Heart right ventricle (tissue), 16 donors: Measurements from ENCODE around the gene COL15A1. TPM values are rescaled to one million over a fixed set of nuclear protein-coding genes. Genes with fewer than 3 reads are reported as not detected.

ENCODE experiments used
- ATAC-seq, 8 donors: fragments of 200-7000 bp; cut with Tn5 transposase; one replicate each; pipeline ENCODE4 v1.9.1; 2020; ENCODE audit warnings: mild to moderate bottlenecking in 8 of 8, moderate library complexity in 8 of 8, moderate number of reproducible peaks in 1 of 8
- DNase-seq, 2 donors: peaks; one replicate each; pipeline ENCODE4 v3.0.0-alpha.2; 2020
- H3K27ac ChIP-seq, 10 donors: fragments of 200-600 bp; sonication (generic) in 2 of 10; one replicate each; pipeline versions ENCODE4 v1.5.0 to v1.8.0; 2020 to 2022; ENCODE audit warnings: mild to moderate bottlenecking in 3 of 10
- H3K27me3 ChIP-seq, 7 donors: fragments of 200-600 bp; one replicate each; pipeline ENCODE4 v1.8.0; 2021 to 2022; ENCODE audit warnings: mild to moderate bottlenecking in 2 of 7
- H3K36me3 ChIP-seq, 9 donors: fragments of 200-600 bp; sonication (generic) in 1 of 9; one replicate each; pipeline versions ENCODE4 v1.5.0 to v1.8.0; 2020 to 2022; ENCODE audit warnings: mild to moderate bottlenecking in 2 of 9
- H3K4me1 ChIP-seq, 9 donors: fragments of 200-600 bp; sonication (generic) in 1 of 9; one replicate each; pipeline versions ENCODE4 v1.5.0 to v1.8.0; 2020 to 2022; ENCODE audit warnings: mild to moderate bottlenecking in 4 of 9
- H3K4me3 ChIP-seq, 10 donors: fragments of 200-600 bp; sonication (generic) in 2 of 10; one replicate each; pipeline versions ENCODE4 v1.5.0 to v1.8.0; 2020 to 2022; ENCODE audit warnings: mild to moderate bottlenecking in 7 of 10, moderate library complexity in 2 of 10
- H3K9me3 ChIP-seq, 11 donors: fragments of 200-600 bp in 10 of 11; sonication (generic) in 2 of 11; one replicate each; pipeline versions ENCODE4 v1.5.0 to v1.8.0; 2013 to 2022; ENCODE audit warnings: mild to moderate bottlenecking in 2 of 11, control low read depth in 1 of 11, moderate library complexity in 1 of 11
- WGBS, 2 donors: extraction: QIAGEN DNeasy Blood & Tissue Kit; methylation state at CpG; one replicate each; pipeline ENCODE4 v1.1.7; 2013; ENCODE audit warnings: inconsistent platforms in 1 of 2; 5-methylcytosine and 5-hydroxymethylcytosine counted together
- intact Hi-C, 10 donors: fragments of 100-400 bp; cut with DNase I; formaldehyde crosslinking; loops; one replicate each; pipeline versions ENCODE4 v1.11.1 to v1.14.2; 2022
- polyA plus RNA-seq, 2 donors: library from polyadenylated mRNA; stranded (reverse); fragments of 200-250 nt; gene quantifications; one replicate each; pipeline ENCODE4 v1.2.3, GENCODE V29; 2013
- total RNA-seq, 10 donors: library from RNA; stranded (reverse); fragmentation: NEBNext Ultra II Directional in 3 of 10; extraction: Animal tissue kit (Norgen Biotek cat#: 25700) in 3 of 10; gene quantifications; one replicate each; pipeline versions ENCODE4 v1.2.1 to v1.2.4, GENCODE V29; 2021 to 2023
- TF ChIP-seq, protein P1 (sequence below), 9 donors: fragments of 200-600 bp; sonication (generic) in 2 of 9; IDR thresholded peaks; one replicate each; pipeline versions ENCODE4 v1.5.0 to v1.8.0; 2021 to 2022; ENCODE audit warnings: antibody characterized with exemption in 9 of 9, mild to moderate bottlenecking in 5 of 9, moderate library complexity in 1 of 9
- donor health status: Arrhythmogenic right ventricular cardiomyopathy.
- donor health status: ischemic (EF 13 %, LVEDD 7.1; RV severe dilation, severe dysfunction).
- donor health status: healthy with polysubstance abuse.
- donor health status: DM: no; HTN: yes; CAD: no.
- donor health status: DM: no; HTN: no; CAD: no.
- donor health status: ischemic (EF 25% LVEDD 6.9; RV normal size, moderate dysfunction).
- donor health status: ischemic (EF 25% LVEDD 5.7; RV mildly dilated, moderate dysfunction).
- donor health status: healthy.
- donor health status: DM: yes; HTN: yes; CAD: no.
- donor health status: Ischemic cardiomyopathy.
- donor health status: ischemic (EF 35%, LVEDD 5.7; RV mildly dilated, moderate dysfunction).
- donor health status: nonischemic (EF 11% LVEDD 7.7; RV severe dilation, severe dysfunction).
- donor health status: DM: yes; HTN: yes; CAD: no.
- donor health status: PGD.
- donor health status: ischemic (EF 29% LVEDD 5.4; RV normal size, mild dysfunction).
- donor health status: nonischemic (EF 23%, LVEDD 6.1; RV moderate dilation, normal function).

COL15A1 gene
- total and polyA plus RNA-seq, 12 donors = 25.6 to 64.8 (median 51.0) TPM

DNA sequence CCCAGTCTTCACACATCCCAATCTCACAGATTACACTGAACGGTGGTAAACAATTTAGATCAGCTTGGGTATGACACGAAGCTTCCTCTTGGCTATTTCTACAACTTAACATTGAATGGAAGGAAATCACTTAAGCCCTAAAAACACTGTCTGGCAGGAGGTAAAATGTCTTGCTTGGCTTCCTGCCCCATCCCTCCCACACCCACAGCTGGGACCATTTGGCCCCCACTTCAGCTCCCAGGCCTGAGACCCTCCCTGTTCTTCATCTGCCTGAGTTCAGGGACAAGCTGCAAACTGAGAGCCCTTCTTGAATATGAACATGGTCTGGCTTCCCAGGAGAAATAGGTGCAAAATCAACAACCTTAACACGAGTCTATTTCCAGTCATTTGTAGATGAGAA lies 3.4 kb upstream of the COL15A1 start:
- WGBS, 2 donors = 45 to 47% methylated on average over 3 of the region's 3 CpGs
- Histone ChIP-seq H3K27me3 (peaks cover 0 to 34% (median 0%) of the 10 kb centered on the region in 7 donors), H3K27ac (peak overlapping the region in 3 of 10 donors; percentile 84 to 96 (median 90)), H3K9me3 (no peaks in the 10 kb centered on the region), H3K4me1 (peaks cover 3 to 67% (median 27%) of the 10 kb centered on the region in 9 donors), H3K36me3 (no peaks in the 10 kb centered on the region), H3K4me3 (no peak overlapping the region)
- ATAC-seq (peak in 6 of 8 donors; percentile 3 to 48 (median 34)), DNase-seq (peak in 1 of 2 donors; percentile 52)
- intact Hi-C loops = loop anchor here in 3 of 10 donors (5.0 to 10.0 kb wide), 2 partner anchors 37 to 75 kb away; no protein-coding TSS in a partner anchor
- TF ChIP-seq, protein P1, sequence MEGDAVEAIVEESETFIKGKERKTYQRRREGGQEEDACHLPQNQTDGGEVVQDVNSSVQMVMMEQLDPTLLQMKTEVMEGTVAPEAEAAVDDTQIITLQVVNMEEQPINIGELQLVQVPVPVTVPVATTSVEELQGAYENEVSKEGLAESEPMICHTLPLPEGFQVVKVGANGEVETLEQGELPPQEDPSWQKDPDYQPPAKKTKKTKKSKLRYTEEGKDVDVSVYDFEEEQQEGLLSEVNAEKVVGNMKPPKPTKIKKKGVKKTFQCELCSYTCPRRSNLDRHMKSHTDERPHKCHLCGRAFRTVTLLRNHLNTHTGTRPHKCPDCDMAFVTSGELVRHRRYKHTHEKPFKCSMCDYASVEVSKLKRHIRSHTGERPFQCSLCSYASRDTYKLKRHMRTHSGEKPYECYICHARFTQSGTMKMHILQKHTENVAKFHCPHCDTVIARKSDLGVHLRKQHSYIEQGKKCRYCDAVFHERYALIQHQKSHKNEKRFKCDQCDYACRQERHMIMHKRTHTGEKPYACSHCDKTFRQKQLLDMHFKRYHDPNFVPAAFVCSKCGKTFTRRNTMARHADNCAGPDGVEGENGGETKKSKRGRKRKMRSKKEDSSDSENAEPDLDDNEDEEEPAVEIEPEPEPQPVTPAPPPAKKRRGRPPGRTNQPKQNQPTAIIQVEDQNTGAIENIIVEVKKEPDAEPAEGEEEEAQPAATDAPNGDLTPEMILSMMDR (IDR thresholded peaks at IDR 0.05) = no peak

- ATAC-seq = no peak
- H3K4me3 ChIP-seq = peak overlapping the region in 4 of 10 donors; percentile 57 to 88 (median 79)
- H3K27ac ChIP-seq = peak overlapping the region in 6 of 10 donors; percentile 5 to 96 (median 83)
- no peak for DNase-seq
- H3K27me3 ChIP-seq = peaks cover 0 to 51% (median 0%) of the 10 kb centered on the region in 7 donors
- 79 to 87% methylated on average over 8 of the region's 8 CpGs for WGBS, 2 donors
- H3K4me1 ChIP-seq = peaks cover 3 to 77% (median 35%) of the 10 kb centered on the region in 9 donors
- TF ChIP-seq, protein P1 (IDR thresholded peaks at IDR 0.05) = no peak
- H3K9me3 ChIP-seq = no peaks in the 10 kb centered on the region
- intact Hi-C loops = loop anchor here in 3 of 10 donors (5.0 to 10.0 kb wide), 2 partner anchors 35 to 77 kb away; no protein-coding TSS in a partner anchor
- H3K36me3 ChIP-seq = peaks cover 0 to 9% (median 0%) of the 10 kb centered on the region in 9 donors
Observed at GRCh38 chr9:98941946-98942523, 1.7 kb upstream of the COL15A1 start.

DNA sequence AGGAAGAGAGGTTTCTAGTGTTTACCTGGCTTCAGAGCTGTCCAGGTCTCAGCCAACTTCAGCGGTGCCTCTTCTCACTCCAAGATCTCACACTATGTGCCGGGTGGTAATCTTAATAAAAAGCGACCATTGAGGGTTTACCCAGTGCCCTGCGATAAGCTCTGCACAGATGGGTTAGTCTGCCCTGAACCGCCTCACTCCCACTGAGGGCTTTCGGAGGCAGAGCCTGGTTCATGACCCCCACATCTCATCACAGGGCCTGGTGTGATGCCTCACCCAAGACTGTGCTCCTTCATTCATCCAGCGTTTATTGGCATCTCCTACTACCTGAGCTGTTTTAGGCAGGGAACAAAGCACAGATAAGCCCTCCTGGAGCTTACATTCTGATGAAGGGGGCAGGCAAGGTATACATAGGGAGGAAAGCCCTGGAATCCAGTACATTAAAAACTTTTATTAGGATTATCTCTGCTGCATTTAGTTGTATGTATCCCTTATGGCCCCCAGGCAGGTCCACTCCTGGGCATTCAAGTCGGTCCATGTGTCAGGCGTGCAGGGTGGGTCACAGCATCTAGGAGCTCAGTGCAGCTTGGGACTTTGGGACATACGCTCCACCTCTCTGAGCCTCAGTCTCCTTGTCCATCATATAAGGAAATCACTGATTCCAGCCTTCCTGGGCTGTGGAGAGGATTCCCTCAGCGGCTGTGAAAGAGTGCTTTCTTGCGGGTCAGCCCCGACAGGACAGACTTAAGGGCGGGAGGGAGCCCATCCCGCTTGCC lies 613 bp upstream of the COL15A1 start:
- intact Hi-C loops = loop anchor here in 3 of 10 donors (5.0 to 10.0 kb wide), 2 partner anchors 34 to 78 kb away; no protein-coding TSS in a partner anchor
- Histone ChIP-seq H3K27ac (peak overlapping the region; percentile 62 to 96 (median 86)), H3K4me1 (peaks cover 3 to 85% (median 35%) of the 10 kb centered on the region in 9 donors), H3K27me3 (peaks cover 0 to 53% (median 0%) of the 10 kb centered on the region in 7 donors), H3K9me3 (no peaks in the 10 kb centered on the region), H3K36me3 (peaks cover 0 to 15% (median 0%) of the 10 kb centered on the region in 9 donors), H3K4me3 (peak overlapping the region; percentile 54 to 88 (median 74))
- TF ChIP-seq, protein P1 (IDR thresholded peaks at IDR 0.05) = no peak
- ATAC-seq = peak in 7 of 8 donors; percentile 25 to 55 (median 29)
- WGBS, 2 donors = 45 to 50% methylated on average over 15 of the region's 15 CpGs
- no peak for DNase-seq
